Hindlimb muscle (tissue), 1 donor: ENCODE data around the gene DPP6. TPM values are rescaled to one million over a fixed set of nuclear protein-coding genes. Genes with fewer than 3 reads are reported as not detected.

Experiments
- DNase-seq: peaks from one replicate; pipeline ENCODE4 v3.0.0-alpha.2; 2013
- polyA plus RNA-seq: library from polyadenylated mRNA; unstranded; fragments of 120-200 nt; gene quantifications from one replicate; pipeline ENCODE4 v1.2.1, GENCODE V29; 2013; ENCODE audit not compliant: insufficient read length

The DPP6 gene
- polyA plus RNA-seq, 1 donor, result 2.0 TPM

- DNase-seq, result no peak
Measured at GRCh38 chr7:154540596-154540995, 488.4 kb downstream of the DPP6 start.

- no peak for DNase-seq
Measured at GRCh38 chr7:154541606-154542005, 489.4 kb downstream of the DPP6 start.

GRCh38 chr7:154546946-154547587 is 494.9 kb downstream of the DPP6 start:
- peak; percentile 9 for DNase-seq

GRCh38 chr7:154553711-154554265 is 501.6 kb downstream of the DPP6 start:
- DNase-seq, result no peak

- no peak for DNase-seq
Measured at GRCh38 chr7:154559454-154559853, 507.3 kb downstream of the DPP6 start.

- DNase-seq, result no peak
Measured at GRCh38 chr7:154564676-154565075, 512.5 kb downstream of the DPP6 start.

- DNase-seq, result no peak
Measured at GRCh38 chr7:154566877-154567276, 514.7 kb downstream of the DPP6 start.

GRCh38 chr7:154568346-154568745 is 516.1 kb downstream of the DPP6 start:
- no peak for DNase-seq

GRCh38 chr7:154569916-154570315 is 517.7 kb downstream of the DPP6 start:
- no peak for DNase-seq

- no peak for DNase-seq
Measured at GRCh38 chr7:154571772-154572171, 519.6 kb downstream of the DPP6 start.

- DNase-seq, result no peak
Measured at GRCh38 chr7:154574235-154574634, 522.0 kb downstream of the DPP6 start.

- no peak for DNase-seq
Measured at GRCh38 chr7:154575497-154575896, 523.3 kb downstream of the DPP6 start.

GRCh38 chr7:154576604-154577003 is 524.4 kb downstream of the DPP6 start:
- DNase-seq, result no peak

GRCh38 chr7:154577141-154577873 is 525.1 kb downstream of the DPP6 start:
- DNase-seq, result no peak

GRCh38 chr7:154578336-154578735 is 526.1 kb downstream of the DPP6 start:
- DNase-seq, result no peak

GRCh38 chr7:154579711-154580110 is 527.5 kb downstream of the DPP6 start:
- no peak for DNase-seq

- DNase-seq, result no peak
Measured at GRCh38 chr7:154581251-154581890, 529.2 kb downstream of the DPP6 start.

GRCh38 chr7:154583454-154583853 is 531.3 kb downstream of the DPP6 start:
- no peak for DNase-seq

GRCh38 chr7:154584352-154585252 is 532.4 kb downstream of the DPP6 start:
- no peak for DNase-seq

- no peak for DNase-seq
Measured at GRCh38 chr7:154587792-154588191, 535.6 kb downstream of the DPP6 start.

- peak; percentile 71 for DNase-seq
Measured at GRCh38 chr7:154591544-154591943, 539.3 kb downstream of the DPP6 start.

GRCh38 chr7:154592388-154592787 is 540.2 kb downstream of the DPP6 start:
- DNase-seq, result peak; percentile 61
